Activated T-cell treated with anti-CD3 and anti-CD28 coated beads, Interleukin-2, amount 50 U/mL, for 24 hours (primary cell): ENCODE measurements around the gene PEX14.
A peak's percentile ranks its signal among the peaks of the same experiment; 100 is the strongest.
"Not testable (repeated sequence)": the region's sequence is repeated elsewhere in the genome, so short reads cannot be mapped to it uniquely, and the experiment has no call there.

ENCODE experiments used
- DNase-seq: peaks from one replicate; pipeline ENCODE4 v3.0.0-alpha.2; 2020
- H3K27ac Mint-ChIP-seq: 2 replicates; pipeline ENCODE4 v1.8.0; 2020; ENCODE audit warnings: mild to moderate bottlenecking, mixed read lengths
- H3K27me3 Mint-ChIP-seq: 2 replicates; pipeline ENCODE4 v1.8.0; 2020; ENCODE audit warnings: mixed read lengths
- H3K36me3 Mint-ChIP-seq: 2 replicates; pipeline ENCODE4 v1.8.0; 2020; ENCODE audit warnings: low read depth, mixed read lengths
- H3K4me1 Mint-ChIP-seq: 2 replicates; pipeline ENCODE4 v1.8.0; 2020; ENCODE audit warnings: low read depth, mixed read lengths
- H3K4me3 Mint-ChIP-seq: 2 replicates; pipeline ENCODE4 v1.8.0; 2020; ENCODE audit warnings: mild to moderate bottlenecking, moderate library complexity, mixed read lengths
- H3K9me3 Mint-ChIP-seq: 2 replicates; pipeline ENCODE4 v1.8.0; 2020; ENCODE audit warnings: mixed read lengths

Gene PEX14

GRCh38 chr1:10471411-10472219 lies 3.1 kb upstream of the PEX14 start:
- Mint-ChIP-seq H3K27me3 (no peaks in the 10 kb centered on the region), H3K36me3 (peaks cover 57% of the 10 kb centered on the region)
- no peak for DNase-seq

GRCh38 chr1:10472220-10473144 lies 2.3 kb upstream of the PEX14 start, which contains the start of gene DFFA:
TSS of gene DFFA (minus strand) at chr1:10472529. CDS start at chr1:10472458, 71 bp downstream.
- Mint-ChIP-seq H3K4me1 (peaks cover 46% of the 10 kb centered on the region), H3K9me3 (no peaks in the 10 kb centered on the region), H3K27ac (peak within 1 kb of the TSS; percentile 98), H3K36me3 (peaks cover 51% of the 10 kb centered on the region), H3K4me3 (peak within 1 kb of the TSS; percentile 98), H3K27me3 (no peaks in the 10 kb centered on the region)
- peak; percentile 91 for DNase-seq

More at GRCh38 chr1:10471411-10472219, 3.1 kb upstream of the PEX14 start:
- H3K4me1 Mint-ChIP-seq: peaks cover 40% of the 10 kb centered on the region
- peak overlapping the region; percentile 98 for H3K4me3 Mint-ChIP-seq
- no peaks in the 10 kb centered on the region for H3K9me3 Mint-ChIP-seq
- H3K27ac Mint-ChIP-seq: peak overlapping the region; percentile 98

GRCh38 chr1:10473145-10473765 lies 1.5 kb upstream of the PEX14 start:
- Mint-ChIP-seq H3K36me3 (peaks cover 46% of the 10 kb centered on the region), H3K4me3 (peak overlapping the region; percentile 98), H3K27me3 (no peaks in the 10 kb centered on the region), H3K9me3 (no peaks in the 10 kb centered on the region), H3K27ac (peak overlapping the region; percentile 71), H3K4me1 (peaks cover 48% of the 10 kb centered on the region)
- DNase-seq: no peak

DNA sequence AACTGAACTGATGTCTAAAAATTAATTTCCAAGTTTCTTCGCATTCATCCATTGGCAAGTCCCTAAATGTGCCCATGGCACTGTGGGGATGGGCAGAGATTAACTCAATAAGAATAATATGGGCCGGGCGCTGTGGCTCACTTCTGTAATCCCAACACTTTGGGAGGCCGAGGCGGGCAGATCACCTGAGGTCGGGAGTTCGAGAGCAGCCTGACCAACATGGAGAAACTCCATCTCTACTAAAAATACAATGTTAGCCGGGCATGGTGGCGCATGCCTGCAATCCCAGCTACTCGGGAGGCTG lies 489 bp upstream of the PEX14 start:
- Mint-ChIP-seq H3K4me3 (peak overlapping the region; percentile 93), H3K36me3 (peaks cover 38% of the 10 kb centered on the region), H3K4me1 (peaks cover 46% of the 10 kb centered on the region), H3K27ac (peak overlapping the region; percentile 90)
- H3K27me3 Mint-ChIP-seq, H3K9me3 Mint-ChIP-seq, DNase-seq: not testable (repeated sequence)

GRCh38 chr1:10475510-10475909 lies 760 bp downstream of the PEX14 start:
- peak overlapping the region; percentile 90 for H3K27ac Mint-ChIP-seq
- peak overlapping the region; percentile 93 for H3K4me3 Mint-ChIP-seq
- no peaks in the 10 kb centered on the region for H3K9me3 Mint-ChIP-seq
- no peaks in the 10 kb centered on the region for H3K27me3 Mint-ChIP-seq
- H3K36me3 Mint-ChIP-seq: peaks cover 33% of the 10 kb centered on the region
- peaks cover 48% of the 10 kb centered on the region for H3K4me1 Mint-ChIP-seq
- no peak for DNase-seq

- Mint-ChIP-seq H3K27ac (no peak overlapping the region), H3K36me3 (peaks cover 22% of the 10 kb centered on the region), H3K9me3 (no peaks in the 10 kb centered on the region), H3K27me3 (no peaks in the 10 kb centered on the region), H3K4me3 (no peak overlapping the region), H3K4me1 (peaks cover 28% of the 10 kb centered on the region)
- DNase-seq: no peak
Measured at GRCh38 chr1:10479296-10479695, 4.5 kb downstream of the PEX14 start.

DNA sequence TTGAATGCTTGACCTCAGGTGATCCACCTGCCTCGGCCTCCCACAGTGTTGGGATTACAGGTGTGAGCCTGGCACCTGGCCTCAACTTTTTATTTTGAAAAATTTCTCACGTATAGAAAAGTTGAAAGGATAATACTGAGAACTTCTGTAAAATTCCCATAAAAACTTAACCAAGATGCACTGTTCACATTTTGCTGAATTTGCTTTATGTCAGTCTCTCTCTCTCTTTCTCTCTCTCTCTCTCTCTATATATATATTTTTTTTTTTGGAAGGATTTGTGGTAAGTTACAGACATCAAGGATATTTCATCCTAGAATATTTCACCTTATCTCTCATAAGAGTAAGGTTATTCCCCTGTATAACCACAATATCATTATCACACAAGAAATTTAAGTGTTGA lies 5.9 kb downstream of the PEX14 start:
- DNase-seq: no peak
- peaks cover 22% of the 10 kb centered on the region for H3K36me3 Mint-ChIP-seq
- H3K9me3 Mint-ChIP-seq: no peaks in the 10 kb centered on the region
- no peak overlapping the region for H3K27ac Mint-ChIP-seq
- no peak overlapping the region for H3K4me3 Mint-ChIP-seq
- peaks cover 31% of the 10 kb centered on the region for H3K4me1 Mint-ChIP-seq
- no peaks in the 10 kb centered on the region for H3K27me3 Mint-ChIP-seq

GRCh38 chr1:10484521-10484920 lies 9.8 kb downstream of the PEX14 start:
- Mint-ChIP-seq H3K4me1 (peaks cover 16% of the 10 kb centered on the region), H3K27ac (no peak overlapping the region), H3K36me3 (peaks cover 26% of the 10 kb centered on the region), H3K27me3 (no peaks in the 10 kb centered on the region), H3K9me3 (no peaks in the 10 kb centered on the region), H3K4me3 (no peak overlapping the region)
- DNase-seq: no peak

GRCh38 chr1:10489291-10490055 lies 14.7 kb downstream of the PEX14 start:
- H3K27ac Mint-ChIP-seq: no peak overlapping the region
- H3K9me3 Mint-ChIP-seq: no peaks in the 10 kb centered on the region
- H3K27me3 Mint-ChIP-seq: no peaks in the 10 kb centered on the region

DNA sequence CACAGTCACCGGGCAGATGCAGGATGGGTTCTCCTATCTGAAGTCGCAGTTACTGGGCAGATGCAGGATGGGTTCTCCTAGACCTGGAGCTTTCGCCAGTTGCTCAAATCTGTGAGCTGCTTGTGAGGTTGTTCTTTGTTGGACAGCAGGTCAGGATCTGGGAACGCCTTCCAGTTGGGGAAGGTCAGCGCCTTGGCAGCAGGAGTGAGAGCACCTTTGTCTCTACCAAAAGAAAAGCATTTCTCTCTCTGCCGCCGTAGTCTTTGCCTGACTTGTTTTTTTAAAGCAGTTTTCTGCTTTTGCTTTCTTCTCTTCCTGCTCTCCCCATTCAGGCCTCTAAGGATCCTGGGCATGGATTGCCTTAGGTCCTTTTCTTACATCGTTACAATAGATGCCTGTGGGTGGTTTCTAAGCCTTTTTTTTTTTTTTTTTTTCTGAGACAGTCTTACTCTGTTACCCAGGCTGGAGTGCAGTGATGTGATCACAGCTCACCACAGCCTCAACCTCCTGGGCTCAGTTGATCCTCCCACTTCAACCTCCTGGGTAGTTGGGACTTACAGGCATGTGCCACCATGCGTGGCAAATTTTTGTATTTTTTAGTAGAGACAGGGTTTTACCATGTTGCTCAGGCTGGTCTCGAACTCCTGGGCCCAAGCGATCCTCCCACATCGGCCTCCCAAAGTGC lies 15.7 kb downstream of the PEX14 start:
- H3K4me3 Mint-ChIP-seq: no peak overlapping the region
- no peaks in the 10 kb centered on the region for H3K27me3 Mint-ChIP-seq
- no peaks in the 10 kb centered on the region for H3K9me3 Mint-ChIP-seq
- peaks cover 23% of the 10 kb centered on the region for H3K4me1 Mint-ChIP-seq
- no peak overlapping the region for H3K27ac Mint-ChIP-seq
- H3K36me3 Mint-ChIP-seq: peaks cover 25% of the 10 kb centered on the region
- DNase-seq: no peak

More at GRCh38 chr1:10489291-10490055, 14.7 kb downstream of the PEX14 start:
- Mint-ChIP-seq H3K4me3 (no peak overlapping the region), H3K4me1 (peaks cover 19% of the 10 kb centered on the region), H3K36me3 (peaks cover 29% of the 10 kb centered on the region)
- no peak for DNase-seq

- Mint-ChIP-seq H3K27ac (peak overlapping the region; percentile 90), H3K4me3 (no peak overlapping the region), H3K4me1 (peaks cover 53% of the 10 kb centered on the region), H3K9me3 (no peaks in the 10 kb centered on the region), H3K36me3 (peaks cover 35% of the 10 kb centered on the region), H3K27me3 (no peaks in the 10 kb centered on the region)
- no peak for DNase-seq
Measured at GRCh38 chr1:10494418-10494753, 19.6 kb downstream of the PEX14 start.

GRCh38 chr1:10494754-10495474 lies 20.2 kb downstream of the PEX14 start:
- no peaks in the 10 kb centered on the region for H3K27me3 Mint-ChIP-seq

DNA sequence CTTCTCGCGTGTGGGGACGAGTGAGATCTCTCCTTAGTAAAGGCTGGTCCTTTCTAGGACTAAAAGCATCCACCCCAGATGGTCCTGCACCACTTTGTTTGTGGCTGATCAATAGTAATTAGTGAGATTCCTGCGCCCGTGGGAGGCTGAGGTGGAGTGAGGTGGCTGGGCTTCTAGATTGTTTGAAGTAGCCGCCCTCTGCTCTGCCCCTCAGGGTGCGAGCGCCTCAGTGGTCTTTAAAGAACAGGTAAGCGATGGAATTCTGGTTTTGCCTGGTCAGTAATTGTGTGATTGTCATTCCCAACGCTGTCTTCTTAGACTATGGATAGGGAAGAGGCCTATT lies 20.7 kb downstream of the PEX14 start:
- Mint-ChIP-seq H3K9me3 (no peaks in the 10 kb centered on the region), H3K27ac (peak overlapping the region; percentile 90), H3K27me3 (no peaks in the 10 kb centered on the region), H3K36me3 (peaks cover 28% of the 10 kb centered on the region), H3K4me1 (peaks cover 52% of the 10 kb centered on the region), H3K4me3 (peak overlapping the region; percentile 65)
- DNase-seq: no peak

More at GRCh38 chr1:10494754-10495474, 20.2 kb downstream of the PEX14 start:
- peak overlapping the region; percentile 65 for H3K4me3 Mint-ChIP-seq
- peaks cover 51% of the 10 kb centered on the region for H3K4me1 Mint-ChIP-seq
- DNase-seq: peak; percentile 89
- H3K9me3 Mint-ChIP-seq: no peaks in the 10 kb centered on the region
- H3K36me3 Mint-ChIP-seq: peaks cover 32% of the 10 kb centered on the region
- peak overlapping the region; percentile 90 for H3K27ac Mint-ChIP-seq
